Measurements from ENCODE around the gene INSL4. TPM values are rescaled to one million over a fixed set of nuclear protein-coding genes. Genes with fewer than 3 reads are reported as not detected.

The INSL4 gene
- total RNA-seq, 1 donor from 2014 or later = not detected

DNA sequence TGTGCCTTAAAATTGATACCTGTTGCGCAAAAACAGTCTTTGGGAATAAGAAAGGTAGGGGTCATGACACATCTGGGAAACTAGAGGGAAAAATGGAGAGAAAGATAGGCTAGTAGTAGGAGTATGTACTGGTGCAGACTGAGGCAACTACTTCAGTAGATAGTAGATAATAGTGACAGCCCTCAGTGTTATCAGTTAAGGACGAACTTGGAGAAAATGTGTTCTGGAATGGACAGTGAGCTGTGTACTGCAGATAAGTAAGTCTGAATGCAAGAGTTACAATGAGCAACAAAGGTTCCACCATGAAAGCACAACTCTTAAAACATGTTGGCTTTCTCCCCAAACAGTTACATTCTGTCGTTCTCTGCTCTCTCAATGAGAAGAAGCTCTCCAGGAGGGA is 39.2 kb upstream of the INSL4 start:
- no peaks in the 10 kb centered on the region for H3K9me3 ChIP-seq

DNA sequence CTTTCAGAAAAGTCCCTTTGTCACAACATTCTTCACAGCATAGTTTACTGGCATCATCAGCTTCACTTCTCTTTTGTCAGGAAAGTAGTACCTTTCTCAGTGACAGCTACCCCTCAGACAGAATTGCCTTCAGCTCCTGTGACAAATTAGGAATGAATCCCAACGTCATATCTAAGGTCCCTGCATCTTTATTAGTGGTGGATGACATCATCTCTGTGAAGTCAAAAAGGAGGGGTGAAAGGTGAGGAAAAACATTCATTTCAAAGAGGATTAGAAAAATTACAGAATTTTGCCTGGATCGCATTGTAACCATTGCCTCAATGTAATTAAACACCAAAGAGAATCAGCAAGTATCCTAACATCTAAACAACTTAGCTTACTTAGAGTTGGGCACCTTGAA is 37.9 kb upstream of the INSL4 start:
- TF ChIP-seq, protein P1, sequence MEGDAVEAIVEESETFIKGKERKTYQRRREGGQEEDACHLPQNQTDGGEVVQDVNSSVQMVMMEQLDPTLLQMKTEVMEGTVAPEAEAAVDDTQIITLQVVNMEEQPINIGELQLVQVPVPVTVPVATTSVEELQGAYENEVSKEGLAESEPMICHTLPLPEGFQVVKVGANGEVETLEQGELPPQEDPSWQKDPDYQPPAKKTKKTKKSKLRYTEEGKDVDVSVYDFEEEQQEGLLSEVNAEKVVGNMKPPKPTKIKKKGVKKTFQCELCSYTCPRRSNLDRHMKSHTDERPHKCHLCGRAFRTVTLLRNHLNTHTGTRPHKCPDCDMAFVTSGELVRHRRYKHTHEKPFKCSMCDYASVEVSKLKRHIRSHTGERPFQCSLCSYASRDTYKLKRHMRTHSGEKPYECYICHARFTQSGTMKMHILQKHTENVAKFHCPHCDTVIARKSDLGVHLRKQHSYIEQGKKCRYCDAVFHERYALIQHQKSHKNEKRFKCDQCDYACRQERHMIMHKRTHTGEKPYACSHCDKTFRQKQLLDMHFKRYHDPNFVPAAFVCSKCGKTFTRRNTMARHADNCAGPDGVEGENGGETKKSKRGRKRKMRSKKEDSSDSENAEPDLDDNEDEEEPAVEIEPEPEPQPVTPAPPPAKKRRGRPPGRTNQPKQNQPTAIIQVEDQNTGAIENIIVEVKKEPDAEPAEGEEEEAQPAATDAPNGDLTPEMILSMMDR (IDR thresholded peaks at IDR 0.05) = no peak
- no peaks in the 10 kb centered on the region for H3K9me3 ChIP-seq
- H3K36me3 ChIP-seq = no peaks in the 10 kb centered on the region
- no peaks in the 10 kb centered on the region for H3K27me3 ChIP-seq (ENCODE audit: low read depth)
- intact Hi-C loops (cut with DNase I) = loop anchor here (10.0 kb wide), 1 partner anchor 401 kb away; no protein-coding TSS in a partner anchor
- ATAC-seq (no peak), DNase-seq (no peak)
- H3K4me1 ChIP-seq = no peaks in the 10 kb centered on the region
- H3K27ac ChIP-seq = no peak overlapping the region
- no peak overlapping the region for H3K4me3 ChIP-seq

More for the DNA sequence above, 39.2 kb upstream of the INSL4 start:
- Histone ChIP-seq H3K4me3 (no peak overlapping the region), H3K27ac (no peak overlapping the region), H3K36me3 (no peaks in the 10 kb centered on the region), H3K27me3 (ENCODE audit: low read depth) (no peaks in the 10 kb centered on the region), H3K4me1 (no peaks in the 10 kb centered on the region)
- DNase-seq = no peak
- TF ChIP-seq, protein P1 (IDR thresholded peaks at IDR 0.05) = no peak
- intact Hi-C loops (cut with DNase I) = loop anchor here (10.0 kb wide), 1 partner anchor 403 kb away; no protein-coding TSS in a partner anchor
- ATAC-seq = no peak

DNA sequence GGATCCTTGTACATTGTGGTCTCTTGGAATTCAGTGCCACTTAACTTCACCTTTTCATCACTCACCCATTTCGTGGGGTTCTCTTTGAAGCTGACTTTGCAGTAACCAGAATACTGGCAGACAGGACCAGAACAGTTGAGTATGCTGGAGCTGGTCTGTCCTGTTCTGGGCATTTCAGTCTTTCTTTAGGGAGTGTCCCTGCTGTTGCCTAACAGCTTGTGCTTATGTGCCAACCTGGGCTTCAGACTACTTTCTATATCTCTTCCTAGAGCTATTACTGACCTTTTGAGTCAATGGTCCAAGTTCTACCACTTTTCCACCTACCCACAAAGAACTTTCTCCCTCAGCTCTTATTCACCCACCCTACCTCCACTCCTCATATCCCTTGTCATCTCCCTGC is 35.8 kb upstream of the INSL4 start:
- DNase-seq (no peak), ATAC-seq (no peak)
- H3K27me3 ChIP-seq (ENCODE audit: low read depth) = no peaks in the 10 kb centered on the region
- H3K36me3 ChIP-seq = no peaks in the 10 kb centered on the region
- H3K9me3 ChIP-seq = no peaks in the 10 kb centered on the region
- H3K4me3 ChIP-seq = no peak overlapping the region
- no peaks in the 10 kb centered on the region for H3K4me1 ChIP-seq
- intact Hi-C loops (cut with DNase I) = loop anchor here (10.0 kb wide), 1 partner anchor 399 kb away; no protein-coding TSS in a partner anchor
- TF ChIP-seq, protein P1 (IDR thresholded peaks at IDR 0.05) = no peak
- H3K27ac ChIP-seq = no peak overlapping the region

DNA sequence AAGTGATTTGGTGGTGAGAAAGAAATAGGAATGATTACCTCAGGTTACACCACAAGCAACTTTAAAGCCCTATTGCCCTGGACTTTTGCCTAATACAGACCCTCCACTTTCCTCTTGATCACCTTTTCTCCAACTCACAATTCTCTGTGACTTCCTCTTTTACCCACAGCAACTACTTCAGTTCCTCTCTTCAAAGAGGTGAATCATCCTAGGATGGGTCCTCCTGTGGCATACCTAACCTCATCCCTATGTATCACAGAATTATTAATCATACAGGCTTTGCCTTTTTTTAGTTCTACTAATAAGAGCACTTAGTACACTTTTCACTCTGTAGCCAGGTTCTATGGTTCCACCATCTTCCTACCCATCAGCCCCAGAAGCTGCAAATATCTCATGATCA is 26.1 kb upstream of the INSL4 start:
- Histone ChIP-seq H3K4me3 (no peak overlapping the region), H3K4me1 (no peaks in the 10 kb centered on the region), H3K9me3 (no peaks in the 10 kb centered on the region), H3K27me3 (ENCODE audit: low read depth) (no peaks in the 10 kb centered on the region), H3K36me3 (no peaks in the 10 kb centered on the region), H3K27ac (no peak overlapping the region)
- intact Hi-C loops (cut with DNase I) = no loop called here
- no peak for DNase-seq
- TF ChIP-seq, protein P1 (IDR thresholded peaks at IDR 0.05) = no peak
- no peak for ATAC-seq

DNA sequence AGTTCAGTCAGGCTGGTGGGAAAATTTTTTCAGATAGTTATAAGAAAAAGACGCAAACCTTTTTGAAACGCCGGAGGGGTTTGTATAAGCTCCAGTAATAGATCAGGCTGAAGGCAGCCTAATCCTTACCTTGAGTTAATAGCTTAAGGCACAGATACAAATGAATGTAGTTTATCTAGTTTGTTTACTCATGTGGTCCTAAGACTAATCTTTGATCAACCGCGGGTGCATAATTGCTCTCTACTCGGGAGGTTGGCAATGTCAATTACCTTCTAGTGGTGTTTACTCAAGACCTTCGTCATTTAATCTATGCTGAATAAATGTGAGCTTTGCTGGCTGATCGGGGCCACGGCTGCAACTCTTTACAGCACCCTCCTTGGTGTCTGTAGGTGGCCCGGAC is 665 bp upstream of the INSL4 start:
- no peaks in the 10 kb centered on the region for H3K36me3 ChIP-seq
- no peaks in the 10 kb centered on the region for H3K27me3 ChIP-seq (ENCODE audit: low read depth)
- TF ChIP-seq, protein P1 (IDR thresholded peaks at IDR 0.05) = no peak
- H3K4me1 ChIP-seq = no peaks in the 10 kb centered on the region
- no peak for DNase-seq
- H3K9me3 ChIP-seq = no peaks in the 10 kb centered on the region
- H3K4me3 ChIP-seq = no peak overlapping the region
- intact Hi-C loops (cut with DNase I) = no loop called here
- no peak for ATAC-seq
- H3K27ac ChIP-seq = no peak overlapping the region
